Chondrocyte (in vitro differentiated cells): ENCODE data around the gene HLF. TPM values are rescaled to one million over a fixed set of nuclear protein-coding genes. Genes with fewer than 3 reads are reported as not detected.

Source experiments
- DNase-seq: peaks from one replicate; pipeline ENCODE4 v3.0.0; 2021; ENCODE audit warnings: mixed read lengths, low spot score
- H3K27ac Mint-ChIP-seq: one replicate; pipeline ENCODE4 v1.8.0; 2021; ENCODE audit warnings: mild to moderate bottlenecking, moderate library complexity, mixed read lengths; ENCODE audit not compliant: unreplicated experiment
- H3K27me3 Mint-ChIP-seq: 2 replicates; pipeline ENCODE4 v1.8.0; 2021; ENCODE audit warnings: low read depth, mixed read lengths
- H3K36me3 Mint-ChIP-seq: 2 replicates; pipeline ENCODE4 v1.8.0; 2021; ENCODE audit warnings: low read depth, mixed read lengths
- H3K4me1 Mint-ChIP-seq: 2 replicates; pipeline ENCODE4 v1.8.0; 2021; ENCODE audit warnings: low read depth, mild to moderate bottlenecking, mixed read lengths
- H3K4me3 Mint-ChIP-seq: one replicate; pipeline ENCODE4 v1.8.0; 2021; ENCODE audit warnings: mild to moderate bottlenecking, moderate library complexity, mixed read lengths; ENCODE audit not compliant: unreplicated experiment
- H3K9me3 Mint-ChIP-seq: 2 replicates; pipeline ENCODE4 v1.8.0; 2021; ENCODE audit warnings: low read depth, mixed read lengths
- CTCF ChIP-seq: fragments of 200-600 bp; sonication (generic); IDR thresholded peaks from 2 replicates; pipeline ENCODE4 v1.5.0; 2021; ENCODE audit warnings: antibody characterized with exemption, mild to moderate bottlenecking, moderate library complexity
- total RNA-seq: library from RNA; stranded (reverse); gene quantifications from 3 replicates; pipeline ENCODE4 v1.2.1, GENCODE V29; 2021

Gene HLF
- total RNA-seq, 1 donor from 2014 or later, result 0.47 TPM

GRCh38 chr17:55366020-55366481, 101.3 kb downstream of the HLF start:
- Mint-ChIP-seq H3K4me1 (no peaks in the 10 kb centered on the region), H3K27me3 (peaks cover 13% of the 10 kb centered on the region), H3K4me3 (no peak overlapping the region), H3K27ac (no peak overlapping the region), H3K36me3 (peaks cover 2% of the 10 kb centered on the region), H3K9me3 (peaks cover 3% of the 10 kb centered on the region)
- DNase-seq, result no peak
- TF ChIP-seq CTCF, result no peak

- Mint-ChIP-seq H3K4me3 (no peak overlapping the region), H3K27me3 (peaks cover 9% of the 10 kb centered on the region), H3K27ac (no peak overlapping the region), H3K9me3 (peaks cover 9% of the 10 kb centered on the region), H3K36me3 (no peaks in the 10 kb centered on the region), H3K4me1 (no peaks in the 10 kb centered on the region)
- no peak for TF ChIP-seq CTCF
- no peak for DNase-seq
Measured at GRCh38 chr17:55368706-55369105, 103.9 kb downstream of the HLF start.

Other genes starting within 250 kb of the HLF start
- 7.6 to 9.4 TPM (median 8.2 TPM) in 3 replicates for gene MMD, start 156.9 kb downstream of the HLF start, total RNA-seq
- not detected in 3 replicates for gene SMIM36, start 246.5 kb downstream of the HLF start, total RNA-seq